GM12874 (cell line): Measurements from ENCODE around the gene MAP3K13.

Source experiments
- TF ChIP-seq, protein P1 (sequence below): IDR thresholded peaks from 2 replicates; pipeline ENCODE4 v1.5.1; 2011; ENCODE audit warnings: low read depth, mild to moderate bottlenecking, control low read depth, low read length, moderate library complexity; ENCODE audit not compliant: insufficient read depth

The MAP3K13 gene

DNA sequence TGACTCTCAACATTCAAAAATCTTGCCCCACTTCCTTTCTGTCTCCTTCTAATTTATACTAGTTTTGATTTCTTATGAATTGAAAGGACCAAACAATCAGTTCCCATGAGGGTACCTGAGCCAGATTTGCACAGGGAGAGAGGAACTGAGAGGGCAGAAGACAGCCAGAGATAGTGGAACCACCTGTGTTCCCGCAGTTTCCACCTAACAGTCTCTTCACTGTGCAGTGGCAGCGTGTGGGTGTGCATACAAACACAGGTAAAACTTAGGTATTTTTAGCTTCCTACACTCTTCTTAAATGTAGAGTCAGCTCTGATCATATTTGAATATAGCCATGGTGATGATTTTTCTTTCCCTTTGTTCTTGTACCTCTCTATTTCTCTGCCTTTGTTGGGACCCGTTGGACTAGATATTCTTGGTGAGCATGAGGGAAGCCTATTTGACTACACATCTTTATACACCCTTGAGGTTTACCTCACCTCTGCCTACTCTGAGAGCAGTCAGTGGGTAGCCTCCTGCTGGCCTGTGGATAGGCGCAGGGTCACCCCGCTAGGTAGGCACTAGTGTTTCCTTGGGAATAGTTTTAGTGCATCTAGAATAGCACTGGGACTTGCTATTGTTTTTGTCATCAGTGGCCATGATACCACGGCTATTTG is 58.8 kb downstream of the MAP3K13 start:
- TF ChIP-seq, protein P1, sequence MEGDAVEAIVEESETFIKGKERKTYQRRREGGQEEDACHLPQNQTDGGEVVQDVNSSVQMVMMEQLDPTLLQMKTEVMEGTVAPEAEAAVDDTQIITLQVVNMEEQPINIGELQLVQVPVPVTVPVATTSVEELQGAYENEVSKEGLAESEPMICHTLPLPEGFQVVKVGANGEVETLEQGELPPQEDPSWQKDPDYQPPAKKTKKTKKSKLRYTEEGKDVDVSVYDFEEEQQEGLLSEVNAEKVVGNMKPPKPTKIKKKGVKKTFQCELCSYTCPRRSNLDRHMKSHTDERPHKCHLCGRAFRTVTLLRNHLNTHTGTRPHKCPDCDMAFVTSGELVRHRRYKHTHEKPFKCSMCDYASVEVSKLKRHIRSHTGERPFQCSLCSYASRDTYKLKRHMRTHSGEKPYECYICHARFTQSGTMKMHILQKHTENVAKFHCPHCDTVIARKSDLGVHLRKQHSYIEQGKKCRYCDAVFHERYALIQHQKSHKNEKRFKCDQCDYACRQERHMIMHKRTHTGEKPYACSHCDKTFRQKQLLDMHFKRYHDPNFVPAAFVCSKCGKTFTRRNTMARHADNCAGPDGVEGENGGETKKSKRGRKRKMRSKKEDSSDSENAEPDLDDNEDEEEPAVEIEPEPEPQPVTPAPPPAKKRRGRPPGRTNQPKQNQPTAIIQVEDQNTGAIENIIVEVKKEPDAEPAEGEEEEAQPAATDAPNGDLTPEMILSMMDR: no peak

DNA sequence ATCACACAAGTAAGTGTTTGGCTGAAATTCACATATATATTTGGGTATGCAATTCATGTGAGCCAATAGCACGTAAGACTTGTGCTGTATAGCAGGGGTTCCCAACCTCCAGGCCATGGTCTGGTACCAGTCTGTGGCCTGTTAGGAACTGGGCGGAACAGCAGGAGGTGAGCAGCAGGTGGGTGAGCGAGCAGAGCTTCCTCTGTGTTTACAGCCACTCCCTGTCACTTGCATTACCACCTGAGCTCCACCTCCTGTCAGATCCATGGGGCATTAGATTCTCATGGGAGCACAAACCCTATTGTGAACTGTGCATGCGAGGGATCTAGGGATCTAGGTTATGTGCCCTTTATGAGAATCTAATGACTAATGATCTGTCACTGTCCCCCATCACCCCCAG is 59.7 kb downstream of the MAP3K13 start:
- TF ChIP-seq, protein P1: no peak

DNA sequence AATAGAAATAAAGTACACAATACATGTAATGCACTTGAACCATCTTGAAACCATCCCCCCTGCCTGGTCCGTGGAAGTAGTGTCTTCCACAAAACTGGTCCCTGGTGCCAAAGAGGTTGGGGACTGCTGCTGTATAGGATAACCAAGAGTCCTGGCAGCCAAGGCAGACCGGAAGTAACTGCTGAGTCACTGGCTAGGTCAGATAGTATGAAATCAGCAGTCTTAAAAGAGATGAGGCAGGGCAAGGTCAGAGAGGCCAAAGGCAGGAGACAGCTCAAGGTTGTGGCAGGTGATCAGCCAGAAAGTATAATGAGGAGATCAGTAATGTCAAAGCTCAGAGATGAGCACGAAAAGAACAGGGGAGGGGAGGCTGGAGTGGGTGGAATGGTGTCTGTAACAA is 60.2 kb downstream of the MAP3K13 start:
- TF ChIP-seq, protein P1: no peak

DNA sequence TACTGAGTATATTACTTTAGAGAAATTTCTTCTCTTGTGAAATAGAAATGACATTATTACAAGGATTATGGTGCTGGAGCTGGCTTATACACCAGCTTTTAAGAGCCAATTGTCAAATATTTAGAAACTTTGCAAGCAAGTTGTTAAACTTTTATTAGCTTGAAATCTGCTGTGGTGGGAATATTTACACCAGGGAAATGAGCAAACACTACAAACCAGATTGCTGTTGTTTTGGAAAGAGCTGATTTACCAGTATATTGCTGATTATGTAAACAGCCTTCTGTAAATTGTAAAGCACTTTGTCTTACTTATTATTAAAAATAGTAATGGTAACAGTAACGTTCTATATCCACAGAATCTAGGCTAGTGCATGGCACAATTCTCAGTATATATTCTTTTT is 61.5 kb downstream of the MAP3K13 start:
- TF ChIP-seq, protein P1: no peak

DNA sequence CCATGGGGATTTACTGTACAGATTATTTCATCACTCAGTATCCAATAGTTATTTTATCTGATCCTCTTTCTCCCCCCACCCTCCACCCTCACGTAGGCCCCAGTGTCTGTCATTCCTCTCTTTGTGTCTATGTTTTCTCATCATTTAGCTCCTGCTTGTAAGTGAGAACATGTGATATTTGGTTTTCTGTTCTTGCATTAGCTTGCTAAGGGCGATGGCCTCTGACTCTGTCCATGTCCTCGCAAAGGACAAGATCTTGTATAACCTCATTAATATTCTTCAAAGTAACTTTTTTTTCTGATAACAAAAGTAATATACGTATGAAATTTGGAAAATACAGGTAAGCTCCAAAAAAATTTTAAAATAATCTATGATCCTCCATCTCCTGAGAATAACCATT is 67.4 kb downstream of the MAP3K13 start:
- TF ChIP-seq, protein P1: no peak

DNA sequence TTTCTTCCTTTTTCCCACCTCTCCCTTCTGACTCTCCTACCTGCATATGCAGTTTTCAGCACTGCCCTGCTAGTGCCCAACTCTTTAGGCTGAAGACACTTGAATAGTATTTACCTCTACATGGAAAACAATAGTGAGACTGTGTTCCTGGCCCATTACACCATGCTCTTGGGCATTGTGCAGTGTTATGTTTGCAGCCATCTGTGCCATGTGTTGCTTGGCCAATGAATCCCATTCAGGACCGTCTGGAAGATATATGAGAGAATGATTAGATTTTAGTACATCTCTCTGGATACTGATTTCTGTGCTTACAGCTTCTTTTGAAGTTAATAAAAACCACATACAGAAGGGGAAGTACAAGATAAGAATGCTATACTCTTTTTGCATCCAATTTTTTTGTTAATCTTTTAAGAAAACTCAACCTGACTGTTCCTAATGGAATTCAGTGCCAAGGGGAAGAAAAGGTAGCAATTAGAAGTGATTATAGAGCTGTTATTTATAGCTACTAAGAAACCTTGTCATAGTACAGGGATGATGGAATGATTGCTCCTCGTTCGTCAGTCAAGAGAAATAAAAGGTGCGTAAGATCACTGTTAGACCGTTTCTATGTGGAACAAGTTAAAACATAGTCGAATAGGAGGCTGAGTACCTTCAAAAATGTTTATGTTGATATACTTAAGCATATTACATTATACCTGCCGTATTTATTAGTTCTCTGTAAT is 77.0 kb downstream of the MAP3K13 start:
- TF ChIP-seq, protein P1: no peak

DNA sequence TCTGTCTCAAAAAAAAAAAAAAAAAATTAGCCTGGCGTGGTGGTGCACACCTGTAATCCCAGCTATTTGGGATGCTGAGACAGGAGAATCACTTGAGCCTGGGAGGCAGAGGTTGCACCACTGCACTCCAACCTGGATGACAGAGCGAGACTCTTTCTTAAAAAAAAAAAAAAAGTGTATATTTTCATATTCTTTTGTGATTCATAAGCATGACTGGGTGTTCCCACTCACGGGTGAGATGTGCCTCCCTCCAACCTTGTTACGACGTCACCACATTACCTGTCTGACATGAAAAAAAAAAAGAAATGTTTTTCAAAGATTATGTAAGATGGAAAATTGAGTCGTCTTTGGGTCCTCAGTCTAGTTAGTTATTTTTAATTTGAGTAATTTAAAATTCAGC is 79.1 kb downstream of the MAP3K13 start:
- TF ChIP-seq, protein P1: no peak
